Mammary epithelial cell (primary cell): ENCODE measurements around the gene PIAS4.

Source experiments
- EZH2 ChIP-seq: IDR thresholded peaks from 2 replicates; pipeline ENCODE4 v1.6.1; 2012; ENCODE audit warnings: low read length, inconsistent platforms, borderline replicate concordance
- TF ChIP-seq, protein P1 (sequence below), 2 donors: IDR thresholded peaks in 1 of 2; conservative IDR thresholded peaks in 1 of 2; 2 replicates each; pipeline ENCODE4 v1.5.1; 2011 to 2012; ENCODE audit warnings: inconsistent platforms in 2 of 2, low read length in 2 of 2, mild to moderate bottlenecking in 2 of 2, control low read depth in 1 of 2, low read depth in 1 of 2; ENCODE audit not compliant: insufficient read depth in 1 of 2; ENCODE audit errors: extremely low read depth in 1 of 2

- TF ChIP-seq, protein P1, sequence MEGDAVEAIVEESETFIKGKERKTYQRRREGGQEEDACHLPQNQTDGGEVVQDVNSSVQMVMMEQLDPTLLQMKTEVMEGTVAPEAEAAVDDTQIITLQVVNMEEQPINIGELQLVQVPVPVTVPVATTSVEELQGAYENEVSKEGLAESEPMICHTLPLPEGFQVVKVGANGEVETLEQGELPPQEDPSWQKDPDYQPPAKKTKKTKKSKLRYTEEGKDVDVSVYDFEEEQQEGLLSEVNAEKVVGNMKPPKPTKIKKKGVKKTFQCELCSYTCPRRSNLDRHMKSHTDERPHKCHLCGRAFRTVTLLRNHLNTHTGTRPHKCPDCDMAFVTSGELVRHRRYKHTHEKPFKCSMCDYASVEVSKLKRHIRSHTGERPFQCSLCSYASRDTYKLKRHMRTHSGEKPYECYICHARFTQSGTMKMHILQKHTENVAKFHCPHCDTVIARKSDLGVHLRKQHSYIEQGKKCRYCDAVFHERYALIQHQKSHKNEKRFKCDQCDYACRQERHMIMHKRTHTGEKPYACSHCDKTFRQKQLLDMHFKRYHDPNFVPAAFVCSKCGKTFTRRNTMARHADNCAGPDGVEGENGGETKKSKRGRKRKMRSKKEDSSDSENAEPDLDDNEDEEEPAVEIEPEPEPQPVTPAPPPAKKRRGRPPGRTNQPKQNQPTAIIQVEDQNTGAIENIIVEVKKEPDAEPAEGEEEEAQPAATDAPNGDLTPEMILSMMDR (conservative IDR thresholded peaks at IDR 0.05 in 1 of 2, IDR thresholded peaks at IDR 0.05 in 1 of 2; ENCODE audit: extremely low read depth in 1 of 2, insufficient read depth in 1 of 2, low read depth in 1 of 2, low read length in 2 of 2) = no peak
- TF ChIP-seq EZH2 = no peak
These were observed 5.6 kb downstream of the PIAS4 start for GRCh38 chr19:4012975-4013634.
